ENCODE results near the gene LBH.
A peak's percentile ranks its signal among the peaks of the same experiment; 100 is the strongest.

The LBH gene

GRCh38 chr2:30276455-30276911 lies 45.1 kb downstream of the LBH start:
- no peak for DNase-seq (ENCODE audit: low spot score)

- DNase-seq (ENCODE audit: low spot score): no peak
Observed at GRCh38 chr2:30277582-30277981, 46.2 kb downstream of the LBH start.

GRCh38 chr2:30278419-30278818 lies 47.1 kb downstream of the LBH start:
- DNase-seq (ENCODE audit: low spot score): no peak

- DNase-seq (ENCODE audit: low spot score): no peak
Observed at GRCh38 chr2:30280596-30281434, 49.5 kb downstream of the LBH start.

- DNase-seq (ENCODE audit: low spot score): no peak
Observed at GRCh38 chr2:30282081-30282480, 50.7 kb downstream of the LBH start.

- DNase-seq (ENCODE audit: low spot score): no peak
Observed at GRCh38 chr2:30282721-30283120, 51.4 kb downstream of the LBH start.

GRCh38 chr2:30283931-30284565 lies 52.7 kb downstream of the LBH start:
- no peak for DNase-seq (ENCODE audit: low spot score)

- no peak for DNase-seq (ENCODE audit: low spot score)
Observed at GRCh38 chr2:30285758-30286157, 54.4 kb downstream of the LBH start.

GRCh38 chr2:30287190-30287840 lies 56.0 kb downstream of the LBH start:
- no peak for DNase-seq (ENCODE audit: low spot score)

- no peak for DNase-seq (ENCODE audit: low spot score)
Observed at GRCh38 chr2:30287857-30288513, 56.7 kb downstream of the LBH start.

GRCh38 chr2:30288561-30288960 lies 57.2 kb downstream of the LBH start:
- no peak for DNase-seq (ENCODE audit: low spot score)

- peak; percentile 56 for DNase-seq (ENCODE audit: low spot score)
Observed at GRCh38 chr2:30293303-30293921, 62.1 kb downstream of the LBH start.

- DNase-seq (ENCODE audit: low spot score): no peak
Observed at GRCh38 chr2:30294133-30294532, 62.8 kb downstream of the LBH start.

- no peak for DNase-seq (ENCODE audit: low spot score)
Observed at GRCh38 chr2:30296496-30296895, 65.2 kb downstream of the LBH start.

GRCh38 chr2:30298302-30298701 lies 67.0 kb downstream of the LBH start:
- no peak for DNase-seq (ENCODE audit: low spot score)

GRCh38 chr2:30300122-30300455 lies 68.8 kb downstream of the LBH start:
- no peak for DNase-seq (ENCODE audit: low spot score)

GRCh38 chr2:30300456-30301221 lies 69.3 kb downstream of the LBH start:
- no peak for DNase-seq (ENCODE audit: low spot score)

- no peak for DNase-seq (ENCODE audit: low spot score)
Observed at GRCh38 chr2:30301551-30301950, 70.2 kb downstream of the LBH start.

- no peak for DNase-seq (ENCODE audit: low spot score)
Observed at GRCh38 chr2:30302566-30302965, 71.2 kb downstream of the LBH start.

- no peak for DNase-seq (ENCODE audit: low spot score)
Observed at GRCh38 chr2:30303095-30303494, 71.8 kb downstream of the LBH start.

- no peak for DNase-seq (ENCODE audit: low spot score)
Observed at GRCh38 chr2:30305235-30305634, 73.9 kb downstream of the LBH start.

Measured in LoVo (cell line).